Fibroblast of pulmonary artery (primary cell): ENCODE results near the gene OLA1.

Source experiments
- DNase-seq: peaks from one replicate; pipeline ENCODE4 v3.0.0-alpha.2; 2010; ENCODE audit warnings: low read depth
- H3K4me3 ChIP-seq: replicated peaks from 2 replicates; pipeline ENCODE4 v1.5.1; 2011; ENCODE audit warnings: low read depth, mild to moderate bottlenecking, control low read depth, low read length, moderate library complexity
- TF ChIP-seq, protein P1 (sequence below): IDR thresholded peaks from 2 replicates; pipeline ENCODE4 v1.5.1; 2011; ENCODE audit warnings: mild to moderate bottlenecking, control low read depth, low read length, inconsistent platforms; ENCODE audit errors: missing control alignments

Gene OLA1

DNA sequence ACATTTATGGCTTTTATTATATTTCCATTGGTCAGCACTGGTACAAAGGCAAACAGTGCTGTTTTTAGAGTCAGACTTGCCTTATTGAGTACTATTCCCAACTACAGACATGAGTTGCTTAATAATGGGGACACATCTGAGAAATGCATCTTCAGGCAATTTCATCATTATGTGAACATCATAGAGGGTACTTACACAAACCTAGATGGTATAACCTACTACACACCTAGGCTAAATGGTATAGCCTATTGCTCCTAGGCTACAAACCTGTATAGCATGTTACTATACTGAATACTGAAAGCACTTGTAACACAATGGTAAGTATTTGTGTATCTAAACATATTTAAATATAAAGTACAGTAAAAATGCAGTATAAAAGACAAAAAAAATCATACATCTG, 36.4 kb downstream of the OLA1 start:
- no peak for DNase-seq
- no peak overlapping the region for H3K4me3 ChIP-seq
- TF ChIP-seq, protein P1, sequence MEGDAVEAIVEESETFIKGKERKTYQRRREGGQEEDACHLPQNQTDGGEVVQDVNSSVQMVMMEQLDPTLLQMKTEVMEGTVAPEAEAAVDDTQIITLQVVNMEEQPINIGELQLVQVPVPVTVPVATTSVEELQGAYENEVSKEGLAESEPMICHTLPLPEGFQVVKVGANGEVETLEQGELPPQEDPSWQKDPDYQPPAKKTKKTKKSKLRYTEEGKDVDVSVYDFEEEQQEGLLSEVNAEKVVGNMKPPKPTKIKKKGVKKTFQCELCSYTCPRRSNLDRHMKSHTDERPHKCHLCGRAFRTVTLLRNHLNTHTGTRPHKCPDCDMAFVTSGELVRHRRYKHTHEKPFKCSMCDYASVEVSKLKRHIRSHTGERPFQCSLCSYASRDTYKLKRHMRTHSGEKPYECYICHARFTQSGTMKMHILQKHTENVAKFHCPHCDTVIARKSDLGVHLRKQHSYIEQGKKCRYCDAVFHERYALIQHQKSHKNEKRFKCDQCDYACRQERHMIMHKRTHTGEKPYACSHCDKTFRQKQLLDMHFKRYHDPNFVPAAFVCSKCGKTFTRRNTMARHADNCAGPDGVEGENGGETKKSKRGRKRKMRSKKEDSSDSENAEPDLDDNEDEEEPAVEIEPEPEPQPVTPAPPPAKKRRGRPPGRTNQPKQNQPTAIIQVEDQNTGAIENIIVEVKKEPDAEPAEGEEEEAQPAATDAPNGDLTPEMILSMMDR, result no peak

- no peak for DNase-seq
- TF ChIP-seq, protein P1, result no peak
- H3K4me3 ChIP-seq, result no peak overlapping the region
Observed at GRCh38 chr2:174210862-174211261, 37.5 kb downstream of the OLA1 start.

DNA sequence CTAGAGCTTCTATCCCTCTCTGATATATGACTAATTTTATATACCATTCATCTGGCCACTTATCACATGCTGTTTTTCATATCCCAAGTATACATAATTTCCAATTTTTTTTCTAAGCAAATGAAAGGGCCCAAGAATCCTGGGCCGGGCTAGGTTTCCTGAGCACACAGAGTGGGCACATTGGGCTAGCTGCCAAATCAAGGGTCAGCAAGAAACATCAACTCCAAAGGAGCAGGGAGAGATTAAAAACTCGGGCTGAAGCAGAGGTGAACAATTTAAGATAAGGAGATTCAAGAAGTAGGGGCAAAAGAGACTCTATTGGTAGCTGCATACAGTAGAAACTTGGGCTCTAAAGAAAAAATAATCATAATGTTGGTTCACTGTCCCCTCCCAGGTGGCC, 39.0 kb downstream of the OLA1 start:
- TF ChIP-seq, protein P1, result no peak
- no peak overlapping the region for H3K4me3 ChIP-seq
- DNase-seq, result no peak

DNA sequence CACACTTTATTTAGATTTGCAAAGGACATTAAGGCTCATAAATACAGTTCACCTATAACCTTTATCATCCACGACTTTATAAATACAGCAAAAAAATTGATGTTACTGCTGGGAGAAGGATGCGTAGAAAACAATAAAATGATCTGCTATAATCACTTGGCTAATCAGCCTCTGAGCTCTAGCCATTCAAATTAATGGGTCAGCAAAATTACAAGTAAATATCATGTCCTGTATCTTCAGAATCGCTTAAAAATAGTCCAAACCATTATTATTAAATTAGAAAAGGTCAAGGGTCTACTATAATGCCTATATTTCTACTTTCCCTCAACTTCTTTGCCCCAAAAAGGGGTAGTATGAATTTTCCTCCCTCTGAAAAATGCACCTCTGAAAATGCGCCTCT, 40.3 kb downstream of the OLA1 start:
- no peak overlapping the region for H3K4me3 ChIP-seq
- DNase-seq, result no peak
- TF ChIP-seq, protein P1, result no peak

DNA sequence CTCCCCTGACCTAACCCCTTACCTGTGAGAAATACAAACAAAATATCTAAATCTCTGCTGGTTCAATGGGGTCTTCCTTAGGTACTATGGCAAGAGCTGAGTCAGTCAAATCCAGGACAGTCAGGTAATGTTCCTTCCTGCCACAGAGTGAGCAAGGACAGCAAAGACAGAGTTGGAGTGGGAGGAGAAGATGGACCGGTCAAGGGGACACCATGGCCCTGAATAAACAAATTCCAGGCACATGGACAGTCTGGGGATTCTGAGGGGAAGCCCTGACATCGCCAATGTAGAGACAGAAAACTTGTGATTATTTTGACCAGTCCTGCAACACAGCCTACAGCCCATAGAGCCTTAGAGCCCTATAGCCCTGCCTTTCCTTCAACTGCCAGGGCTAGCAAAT, 42.8 kb downstream of the OLA1 start:
- no peak overlapping the region for H3K4me3 ChIP-seq
- TF ChIP-seq, protein P1, result no peak
- DNase-seq, result no peak

DNA sequence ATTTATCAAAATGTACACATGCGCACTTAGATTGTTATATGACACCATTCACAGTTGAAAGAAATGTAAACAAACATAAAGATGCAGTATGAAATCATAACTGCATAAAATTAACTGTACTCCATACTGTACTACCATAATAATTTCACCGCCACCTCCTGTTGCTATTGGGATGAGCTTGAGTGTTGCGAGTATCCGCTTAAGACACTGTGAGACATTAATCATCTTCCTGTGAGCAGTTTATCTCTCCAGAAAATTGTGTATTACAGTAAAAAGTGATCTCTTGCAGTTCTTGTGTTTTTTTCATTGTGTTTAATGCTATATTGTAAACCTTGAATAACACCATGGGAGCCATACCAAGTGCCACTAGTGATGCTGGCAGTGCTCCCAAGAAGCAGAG, 46.1 kb downstream of the OLA1 start:
- no peak for DNase-seq
- TF ChIP-seq, protein P1, result no peak
- no peak overlapping the region for H3K4me3 ChIP-seq

- no peak for DNase-seq
- TF ChIP-seq, protein P1, result no peak
Observed at GRCh38 chr2:174198846-174199564, 49.3 kb downstream of the OLA1 start.

More at GRCh38 chr2:174198846-174199564, 49.3 kb downstream of the OLA1 start:
- no peak overlapping the region for H3K4me3 ChIP-seq
